HG03521 (cell line): Measurements from ENCODE around the gene SRGN.

Experiments
- ATAC-seq: cut with Tn5 transposase; IDR thresholded peaks from one replicate; pipeline ENCODE4 v1.9.1; 2021; ENCODE audit warnings: mild to moderate bottlenecking, moderate library complexity; ENCODE audit not compliant: unreplicated experiment

The SRGN gene

DNA sequence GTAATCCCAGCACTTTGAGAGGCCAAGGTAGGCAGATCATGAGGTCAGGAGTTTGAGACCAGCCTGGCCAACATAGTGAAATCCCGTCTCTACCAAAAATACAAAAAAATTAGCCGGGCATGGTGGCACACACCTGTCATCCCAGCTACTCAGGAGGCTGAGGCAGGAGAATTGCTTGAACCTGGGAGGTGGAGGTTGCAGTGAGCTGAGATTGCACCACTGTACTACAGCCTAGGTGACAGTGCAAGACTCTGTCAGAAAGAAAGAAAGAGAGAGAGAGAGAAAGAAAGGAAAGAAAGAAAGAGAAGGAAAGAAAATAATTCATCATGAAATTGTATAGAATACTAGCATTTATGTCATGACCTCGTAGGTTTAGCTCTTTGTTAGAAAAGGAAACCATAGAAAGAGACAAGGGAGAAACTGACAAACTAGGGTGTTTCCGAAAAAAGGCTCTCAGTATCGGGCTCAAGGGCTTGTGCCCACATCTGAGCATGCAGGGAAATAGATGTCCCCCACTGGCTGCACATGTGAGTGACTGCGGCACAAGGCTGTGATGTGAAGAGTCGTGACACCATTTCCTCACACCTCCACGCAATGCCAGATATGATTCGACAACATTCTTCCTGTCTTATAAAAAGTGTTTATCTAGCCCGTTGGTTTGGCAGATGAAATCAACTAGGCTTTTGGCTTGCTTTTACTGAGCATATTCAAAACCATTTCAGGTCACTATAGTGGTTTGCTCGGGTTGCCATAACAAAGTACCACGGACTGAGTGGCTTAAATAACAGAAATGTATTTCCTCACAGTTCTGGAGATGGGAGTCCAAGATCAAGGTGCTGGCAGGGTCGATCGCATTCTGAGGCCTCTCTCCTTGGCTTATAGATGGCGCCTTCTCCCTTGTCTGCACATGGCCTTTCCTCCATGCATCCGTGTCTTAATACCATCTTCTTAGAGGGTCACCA, 2.0 kb downstream of the SRGN start:
- ATAC-seq: peak; percentile 57

GRCh38 chr10:69090685-69091084, 2.8 kb downstream of the SRGN start:
- ATAC-seq: no peak

DNA sequence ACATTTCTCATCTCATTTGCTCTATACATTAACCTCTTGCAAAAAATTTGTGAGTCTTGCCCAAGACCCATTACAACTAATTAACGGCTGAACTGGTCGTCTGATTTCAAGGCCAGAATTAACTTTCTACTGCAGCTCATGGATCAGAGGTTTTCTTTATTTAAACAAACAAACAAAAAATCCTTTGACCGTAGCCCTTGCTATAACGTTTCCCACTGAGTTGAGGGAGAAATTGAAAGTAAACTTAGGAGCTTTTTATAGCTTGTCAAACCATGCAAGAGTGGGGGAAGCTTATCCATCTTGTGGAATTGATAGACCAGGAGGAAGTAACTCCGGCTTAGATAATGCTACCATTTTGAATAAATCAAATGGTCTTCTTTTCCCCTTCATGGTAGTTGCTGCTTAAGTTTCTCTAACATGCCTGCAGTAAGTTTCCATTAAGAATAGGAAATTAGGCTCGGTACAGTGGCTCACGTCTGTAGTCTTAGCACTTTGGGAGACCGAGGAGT, 3.3 kb downstream of the SRGN start:
- ATAC-seq: no peak

GRCh38 chr10:69092959-69093850, 5.3 kb downstream of the SRGN start:
- ATAC-seq: no peak

- no peak for ATAC-seq
These were observed 6.0 kb downstream of the SRGN start for GRCh38 chr10:69093933-69094332.

- ATAC-seq: no peak
These were observed 8.1 kb downstream of the SRGN start for GRCh38 chr10:69096045-69096444.

GRCh38 chr10:69097729-69098128, 9.8 kb downstream of the SRGN start:
- ATAC-seq: no peak

DNA sequence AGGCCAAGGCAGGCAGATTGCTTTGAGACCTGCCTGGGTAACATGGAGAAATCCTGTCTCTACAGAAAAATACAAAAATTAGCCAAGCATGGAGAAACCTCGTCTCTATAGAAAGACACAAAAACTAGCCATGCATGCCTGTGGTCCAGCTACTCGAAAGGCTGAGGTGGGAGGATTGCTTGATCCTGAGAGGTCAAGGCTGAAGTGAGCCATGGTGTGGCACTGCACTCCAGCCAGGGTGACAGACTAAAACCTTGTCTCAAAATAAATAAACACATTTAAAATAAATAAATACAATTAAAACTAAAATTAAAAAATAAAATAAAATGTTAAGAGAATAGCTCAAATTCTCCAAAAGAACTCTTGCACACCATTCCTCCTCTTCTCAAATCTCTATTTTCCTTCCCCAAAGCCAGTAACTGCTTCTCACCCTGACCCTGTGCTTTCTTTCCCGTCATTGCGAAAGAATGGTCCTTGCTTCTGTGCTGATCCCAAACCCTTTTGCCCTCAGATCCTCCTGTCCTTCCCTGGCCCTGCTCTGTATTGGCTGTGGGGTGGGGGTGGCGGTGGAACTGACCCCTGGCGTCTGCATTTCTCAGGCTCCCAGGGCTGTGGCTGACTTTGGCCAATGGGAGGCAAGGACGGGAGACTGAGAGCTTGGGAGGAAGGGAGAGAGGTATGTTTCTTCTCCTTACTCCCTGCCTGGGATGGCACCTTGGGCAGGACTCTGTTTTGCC, 12.4 kb downstream of the SRGN start:
- no peak for ATAC-seq

DNA sequence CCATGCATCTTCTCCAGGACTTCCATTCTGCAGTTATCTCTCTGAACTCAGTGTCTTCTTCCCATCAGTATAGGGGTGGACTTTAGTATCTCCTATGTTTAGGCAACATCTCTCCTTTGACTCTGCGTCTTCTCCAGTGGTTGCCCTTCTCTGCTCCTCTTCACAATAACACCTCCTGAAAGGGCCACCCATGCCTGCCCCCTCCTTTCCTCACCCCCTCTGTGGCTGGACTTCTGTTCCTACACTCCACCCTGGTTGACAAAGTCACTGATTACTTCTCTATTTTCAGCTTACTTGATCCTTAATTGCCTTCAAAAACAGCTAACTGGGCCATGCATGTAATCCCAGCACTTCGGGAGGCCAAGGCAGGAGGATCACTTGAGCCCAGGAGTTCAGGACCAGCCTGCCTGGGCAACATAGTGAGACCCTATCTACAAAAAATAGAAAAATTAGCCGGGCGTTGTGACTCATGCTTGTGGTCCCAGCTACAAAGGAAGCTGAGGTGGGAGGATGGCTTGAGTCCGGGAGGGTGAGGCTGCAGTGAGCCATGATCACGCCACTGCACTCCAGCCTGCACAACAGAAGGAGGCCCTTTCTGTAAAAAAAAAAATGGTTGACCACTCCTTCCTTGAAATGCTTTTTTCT, 13.7 kb downstream of the SRGN start:
- ATAC-seq: no peak

- no peak for ATAC-seq
These were observed 14.5 kb downstream of the SRGN start for GRCh38 chr10:69102440-69102839.

GRCh38 chr10:69103784-69104183, 15.9 kb downstream of the SRGN start:
- no peak for ATAC-seq

GRCh38 chr10:69104994-69105790, 17.3 kb downstream of the SRGN start:
- ATAC-seq: no peak

DNA sequence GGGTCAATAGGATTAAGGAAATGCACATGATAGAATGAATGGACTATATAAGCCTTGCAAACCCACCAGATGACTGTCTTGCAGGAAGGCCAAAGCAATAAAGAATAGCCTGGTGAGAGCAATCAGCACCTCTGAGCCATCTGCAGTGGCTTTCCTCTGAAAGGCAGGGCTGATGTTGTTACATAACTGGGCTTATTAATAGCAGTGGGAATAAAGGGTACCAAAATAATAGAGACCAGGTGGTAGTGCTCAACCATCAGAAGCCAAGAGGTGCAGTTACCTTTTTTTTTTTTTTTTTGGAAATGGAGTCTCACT, 19.2 kb downstream of the SRGN start:
- no peak for ATAC-seq

- no peak for ATAC-seq
These were observed 19.8 kb downstream of the SRGN start for GRCh38 chr10:69107699-69108098.

- ATAC-seq: no peak
These were observed 32.0 kb downstream of the SRGN start for GRCh38 chr10:69119896-69120295.

GRCh38 chr10:69123306-69123746, 35.4 kb downstream of the SRGN start:
- peak; percentile 12 for ATAC-seq

- ATAC-seq: peak; percentile 88
These were observed 36.1 kb downstream of the SRGN start, which contains the start of gene VPS26A for GRCh38 chr10:69123747-69124562. TSS of gene VPS26A (plus strand) at chr10:69124178. CDS start at chr10:69124278, 100 bp downstream.

DNA sequence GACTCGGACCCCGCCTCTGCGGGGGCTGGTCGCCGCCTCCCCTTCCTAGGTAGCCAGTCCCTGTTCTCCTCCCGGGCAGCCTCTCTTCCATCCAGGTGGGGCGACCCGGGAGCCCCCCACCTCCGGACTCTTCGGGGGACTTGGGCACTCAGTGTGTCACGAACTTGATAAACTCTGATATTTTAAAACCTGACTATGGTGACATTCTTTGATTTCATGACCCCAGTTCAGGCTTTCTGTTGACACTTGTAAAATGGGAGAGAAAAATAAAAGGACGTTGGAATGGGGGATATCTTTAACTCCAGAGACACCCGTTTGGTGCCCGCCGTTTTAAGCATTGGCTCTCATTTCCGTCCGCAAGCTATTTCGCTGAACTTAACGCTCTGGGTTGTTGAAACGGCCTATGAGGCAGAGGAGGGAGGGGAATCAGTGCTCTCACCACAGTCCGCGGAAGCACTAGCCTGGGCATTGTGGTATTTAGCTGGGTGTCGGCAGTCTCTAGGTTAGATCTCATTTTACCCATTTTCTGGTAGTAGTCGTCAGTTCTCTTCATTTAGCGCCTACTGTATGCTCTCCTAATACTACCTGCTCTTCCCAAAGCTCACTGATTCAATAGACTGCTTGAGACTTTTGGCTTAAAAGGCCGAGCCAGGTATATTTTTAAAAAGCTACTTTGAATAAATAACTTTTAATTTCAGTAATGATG, 36.8 kb downstream of the SRGN start:
- ATAC-seq: peak; percentile 27
